NCI-H187 treated with DMSO at 0.1 percent for 48 hours (cell line): Measurements from ENCODE around the gene CD160.
"Not testable (repeated sequence)": the region's sequence is repeated elsewhere in the genome, so short reads cannot be mapped to it uniquely, and the experiment has no call there.

Source experiments
- DNase-seq: peaks from one replicate; lab custom pipeline; 2025; lab: John Stamatoyannopoulos, UW

The CD160 gene

GRCh38 chr1:145719230-145720079 is at the start of gene CD160:
TSS of gene CD160 (plus strand) at chr1:145719499. CDS start at chr1:145728328, 8,829 bp downstream.
- DNase-seq: no peak

- DNase-seq: not testable (repeated sequence)
Measured at GRCh38 chr1:145670995-145671745, 48.1 kb upstream of the CD160 start.

GRCh38 chr1:145673217-145673616 is 46.1 kb upstream of the CD160 start:
- not testable (repeated sequence) for DNase-seq

- DNase-seq: not testable (repeated sequence)
Measured at GRCh38 chr1:145684858-145685257, 34.4 kb upstream of the CD160 start.

GRCh38 chr1:145686078-145686477 is 33.2 kb upstream of the CD160 start:
- DNase-seq: not testable (repeated sequence)

GRCh38 chr1:145688328-145688727 is 31.0 kb upstream of the CD160 start:
- DNase-seq: no peak

- no peak for DNase-seq
Measured at GRCh38 chr1:145688924-145689323, 30.4 kb upstream of the CD160 start.

GRCh38 chr1:145689922-145690321 is 29.4 kb upstream of the CD160 start:
- no peak for DNase-seq

- DNase-seq: no peak
Measured at GRCh38 chr1:145690587-145691558, 28.4 kb upstream of the CD160 start.

GRCh38 chr1:145692785-145693443 is 26.4 kb upstream of the CD160 start:
- DNase-seq: no peak

GRCh38 chr1:145695821-145696629 is 23.3 kb upstream of the CD160 start:
- no peak for DNase-seq

- DNase-seq: no peak
Measured at GRCh38 chr1:145696630-145696960, 22.7 kb upstream of the CD160 start.

- no peak for DNase-seq
Measured at GRCh38 chr1:145701306-145701862, 17.9 kb upstream of the CD160 start.

- DNase-seq: no peak
Measured at GRCh38 chr1:145702052-145702451, 17.2 kb upstream of the CD160 start.

- DNase-seq: no peak
Measured at GRCh38 chr1:145702826-145703225, 16.5 kb upstream of the CD160 start.

- no peak for DNase-seq
Measured at GRCh38 chr1:145705622-145706021, 13.7 kb upstream of the CD160 start.

GRCh38 chr1:145706086-145706664 is 13.1 kb upstream of the CD160 start:
- DNase-seq: no peak

GRCh38 chr1:145707183-145707867 is 12.0 kb upstream of the CD160 start, which contains the start of gene PDZK1:
TSS of gene PDZK1 (minus strand) at chr1:145707368. CDS start at chr1:145688021, 19,347 bp downstream.
- no peak for DNase-seq

- DNase-seq: no peak
Measured at GRCh38 chr1:145708063-145708462, 11.2 kb upstream of the CD160 start.
